AG04450 (cell line): ENCODE measurements around the gene SDHAF3. TPM values are rescaled to one million over a fixed set of nuclear protein-coding genes. Genes with fewer than 3 reads are reported as not detected.
A peak's percentile ranks its signal among the peaks of the same experiment; 100 is the strongest.

Experiments
- CTCF ChIA-PET: fragments of 300-600, 350-600 bp; formaldehyde crosslinking; extraction: SDS; loops from one replicate; lab custom pipeline; 2022; ENCODE audit warnings: antibody characterized with exemption, inconsistent platforms; lab: Charles Lee
- POLR2A ChIA-PET: fragments of 350-600 bp; formaldehyde crosslinking; extraction: SDS; loops from one replicate; lab custom pipeline; 2021; ENCODE audit warnings: antibody characterized with exemption, inconsistent platforms; lab: Yijun Ruan, JAX
- DNase-seq: peaks from one replicate; pipeline ENCODE4 v3.0.0-alpha.2; 2011; ENCODE audit warnings: low read depth, low spot score
- H3K27ac ChIP-seq: one replicate; pipeline ENCODE4 v1.5.1; 2012; ENCODE audit warnings: low read depth, low read length, control low read depth
- H3K27me3 ChIP-seq: one replicate; pipeline ENCODE4 v1.6.0; 2012; ENCODE audit warnings: low read length; ENCODE audit not compliant: control insufficient read depth, insufficient read depth
- H3K4me3 ChIP-seq: 2 replicates; pipeline ENCODE4 v1.5.1; 2011; ENCODE audit warnings: mild to moderate bottlenecking, low read depth, low read length, control low read depth
- H3K9me3 ChIP-seq: 2 replicates; pipeline ENCODE4 v1.5.1; 2012; ENCODE audit warnings: low read length; ENCODE audit not compliant: control insufficient read depth, insufficient read depth
- polyA plus RNA-seq: library from polyadenylated mRNA; depleted of rRNA; stranded (reverse); fragments of >200 nt; gene quantifications from 2 replicates; pipeline ENCODE4 v1.2.3, GENCODE V29; 2011
- TF ChIP-seq, protein P1 (sequence below): IDR thresholded peaks from 2 replicates; pipeline ENCODE4 v1.5.1; 2011; ENCODE audit warnings: low read depth, low read length, control low read depth, inconsistent platforms

The SDHAF3 gene
- polyA plus RNA-seq, 1 experiment = 13.7 TPM

DNA sequence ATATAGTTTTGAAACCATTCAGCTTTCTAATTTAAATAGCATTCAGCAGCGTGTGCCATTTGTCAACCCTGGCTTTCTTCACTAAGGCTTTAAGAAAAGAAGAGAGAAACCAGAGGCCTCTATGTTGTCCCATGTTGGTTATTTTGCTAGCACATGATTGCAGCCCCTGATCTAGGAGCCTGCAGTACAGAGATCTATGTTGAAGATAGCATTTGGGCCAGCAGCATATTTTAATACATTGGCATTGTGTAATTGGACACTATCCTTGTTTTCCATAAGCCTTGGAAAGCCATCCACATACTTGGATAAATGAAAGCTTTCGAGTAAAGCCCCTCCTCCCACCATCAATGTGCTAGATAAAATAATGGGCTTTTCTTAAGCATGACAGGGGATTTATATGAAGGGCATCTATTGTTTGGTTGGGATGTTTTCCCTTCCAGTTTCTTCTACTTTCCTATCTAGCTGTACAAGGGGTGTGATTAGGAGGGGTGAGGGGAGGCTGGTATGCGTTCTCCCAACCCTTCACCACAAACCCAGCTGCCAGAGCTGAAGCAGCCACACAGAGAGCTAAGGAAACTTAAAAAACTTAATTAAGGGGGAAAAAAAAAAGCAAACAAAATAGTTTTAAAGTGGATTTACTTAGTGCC is 23.1 kb upstream of the SDHAF3 start:
- Histone ChIP-seq H3K27ac (no peak overlapping the region), H3K9me3 (no peaks in the 10 kb centered on the region), H3K27me3 (no peaks in the 10 kb centered on the region), H3K4me3 (no peak overlapping the region)
- TF ChIP-seq, protein P1, sequence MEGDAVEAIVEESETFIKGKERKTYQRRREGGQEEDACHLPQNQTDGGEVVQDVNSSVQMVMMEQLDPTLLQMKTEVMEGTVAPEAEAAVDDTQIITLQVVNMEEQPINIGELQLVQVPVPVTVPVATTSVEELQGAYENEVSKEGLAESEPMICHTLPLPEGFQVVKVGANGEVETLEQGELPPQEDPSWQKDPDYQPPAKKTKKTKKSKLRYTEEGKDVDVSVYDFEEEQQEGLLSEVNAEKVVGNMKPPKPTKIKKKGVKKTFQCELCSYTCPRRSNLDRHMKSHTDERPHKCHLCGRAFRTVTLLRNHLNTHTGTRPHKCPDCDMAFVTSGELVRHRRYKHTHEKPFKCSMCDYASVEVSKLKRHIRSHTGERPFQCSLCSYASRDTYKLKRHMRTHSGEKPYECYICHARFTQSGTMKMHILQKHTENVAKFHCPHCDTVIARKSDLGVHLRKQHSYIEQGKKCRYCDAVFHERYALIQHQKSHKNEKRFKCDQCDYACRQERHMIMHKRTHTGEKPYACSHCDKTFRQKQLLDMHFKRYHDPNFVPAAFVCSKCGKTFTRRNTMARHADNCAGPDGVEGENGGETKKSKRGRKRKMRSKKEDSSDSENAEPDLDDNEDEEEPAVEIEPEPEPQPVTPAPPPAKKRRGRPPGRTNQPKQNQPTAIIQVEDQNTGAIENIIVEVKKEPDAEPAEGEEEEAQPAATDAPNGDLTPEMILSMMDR = no peak
- DNase-seq = no peak
- ChIA-PET CTCF (interaction anchor here (0.6 to 2.0 kb wide), 5 partner anchors 10 to 740 kb away, joined by 3 to 7 read pairs (median 5); no protein-coding TSS in a partner anchor), POLR2A (no interaction called here)

DNA sequence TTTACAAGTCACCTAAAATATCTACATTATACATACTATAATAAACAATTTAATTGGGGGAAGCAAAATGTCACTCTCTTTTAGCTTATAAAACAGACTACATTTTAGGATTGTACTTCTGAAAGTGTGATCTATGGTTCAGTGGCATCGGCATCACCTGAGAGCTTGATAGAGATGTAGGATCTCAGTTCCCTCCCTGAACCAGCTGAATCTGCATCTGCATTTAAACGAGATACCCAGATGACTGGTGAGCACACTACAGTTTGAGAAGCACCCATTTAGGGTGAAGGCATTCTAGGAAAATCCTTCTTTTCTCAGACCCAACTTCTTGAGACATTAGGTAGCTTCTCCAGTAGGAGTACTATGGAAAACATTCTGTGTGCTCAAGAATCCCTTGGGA is 21.5 kb upstream of the SDHAF3 start:
- no peaks in the 10 kb centered on the region for H3K27me3 ChIP-seq
- TF ChIP-seq, protein P1 = no peak
- ChIA-PET CTCF (interaction anchor here (0.8 to 0.9 kb wide), 2 partner anchors 8 to 1180 kb away, joined by 3 read pairs; no protein-coding TSS in a partner anchor), POLR2A (no interaction called here)
- H3K4me3 ChIP-seq = no peak overlapping the region
- no peaks in the 10 kb centered on the region for H3K9me3 ChIP-seq
- H3K27ac ChIP-seq = no peak overlapping the region
- DNase-seq = no peak

DNA sequence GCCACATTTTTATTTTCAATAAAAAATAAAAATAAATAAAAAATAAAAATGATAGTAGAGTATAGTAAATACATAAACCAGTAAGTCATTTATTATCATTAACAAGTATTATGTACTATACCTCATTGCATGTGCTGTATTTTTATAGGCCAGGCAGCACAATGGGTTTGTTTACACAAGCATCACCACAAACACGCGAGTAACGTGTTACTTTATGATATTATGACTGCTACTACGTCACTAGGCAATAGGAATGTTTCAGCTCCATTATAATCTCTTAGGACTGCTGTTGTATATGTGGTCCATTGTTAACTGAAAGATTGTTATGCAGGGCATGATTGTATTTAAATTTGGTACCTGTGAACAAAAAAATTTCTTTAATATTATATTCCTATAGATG is 20.8 kb upstream of the SDHAF3 start:
- TF ChIP-seq, protein P1 = no peak
- Histone ChIP-seq H3K9me3 (no peaks in the 10 kb centered on the region), H3K27me3 (no peaks in the 10 kb centered on the region), H3K4me3 (no peak overlapping the region), H3K27ac (no peak overlapping the region)
- ChIA-PET CTCF (interaction anchor here (0.9 kb wide), 1 partner anchor 8 kb away, joined by 3 read pairs; no protein-coding TSS in a partner anchor), POLR2A (no interaction called here)
- DNase-seq = no peak

DNA sequence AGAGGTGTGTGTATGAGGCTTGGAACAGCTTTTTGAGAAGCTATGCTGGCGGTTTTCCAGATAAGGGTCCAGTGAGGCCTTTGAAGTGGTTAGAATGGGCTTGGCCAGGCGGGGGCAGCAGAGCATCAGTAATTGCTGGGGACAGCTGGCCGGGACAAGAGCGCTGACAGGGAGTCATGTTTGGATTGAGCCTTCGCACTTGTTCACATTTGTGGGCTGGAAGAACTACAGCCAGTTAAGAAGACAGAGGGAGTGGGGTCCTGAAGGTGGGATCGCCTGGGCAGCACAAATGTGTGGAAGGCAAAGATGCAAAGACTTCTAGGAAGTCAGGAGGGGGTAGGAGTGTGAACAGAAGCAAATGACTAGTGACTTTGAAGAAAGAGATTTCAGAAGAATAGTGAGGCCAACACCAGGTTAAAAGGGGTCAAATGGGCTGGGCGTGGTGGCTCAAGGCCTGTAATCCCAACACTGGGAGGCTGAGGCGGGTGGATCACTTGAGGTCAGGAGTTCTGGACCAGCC is 12.7 kb upstream of the SDHAF3 start:
- peak; percentile 32 for DNase-seq
- no peaks in the 10 kb centered on the region for H3K9me3 ChIP-seq
- CTCF ChIA-PET = interaction anchor here (0.6 to 3.0 kb wide), 21 partner anchors 9 to 1064 kb away, joined by 3 to 40 read pairs (median 3); partner anchors contain the start of gene SDHAF3
- no peak overlapping the region for H3K27ac ChIP-seq
- TF ChIP-seq, protein P1 = peak; percentile 77
- no peak overlapping the region for H3K4me3 ChIP-seq
- peaks cover 3% of the 10 kb centered on the region for H3K27me3 ChIP-seq
- POLR2A ChIA-PET = no interaction called here

DNA sequence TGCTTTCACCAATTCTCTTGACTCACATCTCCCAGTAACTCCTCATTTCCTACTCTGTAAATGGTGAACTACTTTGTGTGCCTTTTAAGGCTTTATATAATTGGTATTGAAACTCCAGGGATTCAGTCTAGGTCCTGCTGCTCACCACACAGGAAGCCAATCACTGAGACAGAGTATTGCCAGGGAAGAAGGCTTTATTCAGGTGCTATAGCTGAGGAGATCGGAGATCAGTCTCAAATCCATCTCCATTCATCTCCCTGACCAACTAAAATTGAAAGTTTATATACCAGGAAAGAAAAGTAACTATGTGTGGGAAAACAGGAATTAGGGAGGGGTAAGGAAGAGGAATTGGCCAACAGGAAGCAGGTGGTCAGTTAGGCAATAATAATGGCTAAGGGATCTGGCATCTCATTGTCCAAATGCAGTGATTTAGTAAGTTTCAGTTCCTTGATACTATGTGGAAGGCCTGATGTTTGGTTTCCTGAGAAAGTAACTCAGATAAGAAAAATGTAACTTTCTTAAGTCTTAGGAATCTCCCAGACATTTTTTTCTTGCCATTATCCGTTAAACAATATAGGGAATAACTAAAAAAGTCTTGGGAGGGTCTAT is 10.2 kb upstream of the SDHAF3 start:
- no peak for DNase-seq
- H3K4me3 ChIP-seq = no peak overlapping the region
- TF ChIP-seq, protein P1 = no peak
- peaks cover 3% of the 10 kb centered on the region for H3K27me3 ChIP-seq
- no peak overlapping the region for H3K27ac ChIP-seq
- CTCF ChIA-PET = interaction anchor here (1.0 to 1.1 kb wide), 2 partner anchors 72 to 729 kb away, joined by 3 to 4 read pairs; no protein-coding TSS in a partner anchor
- POLR2A ChIA-PET = no interaction called here
- no peaks in the 10 kb centered on the region for H3K9me3 ChIP-seq
